ENCODE results near the gene FSIP1.

The FSIP1 gene

DNA sequence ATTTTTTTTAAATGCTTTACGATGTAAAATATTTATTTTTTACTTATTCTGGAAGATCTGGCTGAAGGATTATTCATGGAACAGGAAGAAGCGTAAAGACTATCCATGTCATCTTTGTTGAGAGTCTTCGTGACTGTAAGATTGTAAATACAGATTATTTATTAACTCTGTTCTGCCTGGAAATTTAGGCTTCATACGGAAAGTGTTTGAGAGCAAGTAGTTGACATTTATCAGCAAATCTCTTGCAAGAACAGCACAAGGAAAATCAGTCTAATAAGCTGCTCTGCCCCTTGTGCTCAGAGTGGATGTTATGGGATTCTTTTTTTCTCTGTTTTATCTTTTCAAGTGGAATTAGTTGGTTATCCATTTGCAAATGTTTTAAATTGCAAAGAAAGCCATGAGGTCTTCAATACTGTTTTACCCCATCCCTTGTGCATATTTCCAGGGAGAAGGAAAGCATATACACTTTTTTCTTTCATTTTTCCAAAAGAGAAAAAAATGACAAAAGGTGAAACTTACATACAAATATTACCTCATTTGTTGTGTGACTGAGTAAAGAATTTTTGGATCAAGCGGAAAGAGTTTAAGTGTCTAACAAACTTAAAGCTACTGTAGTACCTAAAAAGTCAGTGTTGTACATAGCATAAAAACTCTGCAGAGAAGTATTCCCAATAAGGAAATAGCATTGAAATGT, 186.1 kb downstream of the FSIP1 start:
- no peak for DNase-seq

DNA sequence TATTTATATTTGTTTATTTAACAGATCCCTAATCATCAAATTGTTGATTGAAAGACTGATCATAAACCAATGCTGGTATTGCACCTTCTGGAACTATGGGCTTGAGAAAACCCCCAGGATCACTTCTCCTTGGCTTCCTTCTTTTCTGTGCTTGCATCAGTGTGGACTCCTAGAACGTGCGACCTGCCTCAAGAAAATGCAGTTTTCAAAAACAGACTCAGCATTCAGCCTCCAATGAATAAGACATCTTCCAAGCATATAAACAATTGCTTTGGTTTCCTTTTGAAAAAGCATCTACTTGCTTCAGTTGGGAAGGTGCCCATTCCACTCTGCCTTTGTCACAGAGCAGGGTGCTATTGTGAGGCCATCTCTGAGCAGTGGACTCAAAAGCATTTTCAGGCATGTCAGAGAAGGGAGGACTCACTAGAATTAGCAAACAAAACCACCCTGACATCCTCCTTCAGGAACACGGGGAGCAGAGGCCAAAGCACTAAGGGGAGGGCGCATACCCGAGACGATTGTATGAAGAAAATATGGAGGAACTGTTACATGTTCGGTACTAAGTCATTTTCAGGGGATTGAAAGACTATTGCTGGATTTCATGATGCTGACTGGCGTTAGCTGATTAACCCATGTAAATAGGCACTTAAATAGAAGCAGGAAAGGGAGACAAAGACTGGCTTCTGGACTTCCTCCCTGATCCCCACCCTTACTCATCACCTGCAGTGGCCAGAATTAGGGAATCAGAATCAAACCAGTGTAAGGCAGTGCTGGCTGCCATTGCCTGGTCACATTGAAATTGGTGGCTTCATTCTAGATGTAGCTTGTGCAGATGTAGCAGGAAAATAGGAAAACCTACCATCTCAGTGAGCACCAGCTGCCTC, 187.1 kb downstream of the FSIP1 start:
- no peak for DNase-seq

DNA sequence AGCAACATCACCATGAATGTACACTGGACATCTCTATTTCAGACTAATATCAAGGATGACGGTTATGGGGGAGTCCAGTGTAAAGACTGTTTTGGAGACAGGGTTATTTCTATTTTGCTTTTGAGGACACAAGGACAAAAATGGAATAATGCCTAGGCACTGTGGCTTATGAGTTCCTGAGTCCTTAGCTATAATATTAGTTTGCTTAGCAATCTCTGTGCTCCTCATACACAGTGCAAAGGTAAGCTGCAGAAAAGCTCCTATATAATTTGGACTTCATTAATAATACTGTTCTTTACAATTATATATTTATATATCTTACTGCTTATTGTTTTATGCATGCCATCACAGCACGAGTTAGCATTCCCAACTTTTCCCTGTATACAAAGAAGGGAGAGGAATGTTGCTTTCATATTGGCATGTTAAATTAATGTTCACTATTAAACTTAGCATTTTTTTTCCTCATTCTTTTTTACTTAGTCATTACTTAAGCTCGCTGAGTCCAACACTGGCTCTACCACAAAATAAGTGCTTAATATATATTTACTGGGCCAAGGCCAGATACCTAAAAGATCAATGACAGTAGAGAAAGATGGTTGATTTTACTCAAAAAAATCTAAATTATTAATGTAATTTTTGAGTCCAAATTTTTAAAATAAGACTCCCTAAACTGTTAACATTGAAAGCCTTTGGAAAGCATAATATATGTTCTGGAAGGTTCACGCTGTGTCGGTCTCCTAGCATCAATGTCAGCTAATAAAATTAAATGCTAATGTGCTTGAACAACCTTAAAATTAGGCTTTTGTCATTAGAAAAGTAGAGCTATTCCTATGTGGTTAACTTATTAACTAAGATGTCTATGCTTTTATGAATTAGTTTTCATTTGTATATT, 187.9 kb downstream of the FSIP1 start:
- no peak for DNase-seq

DNA sequence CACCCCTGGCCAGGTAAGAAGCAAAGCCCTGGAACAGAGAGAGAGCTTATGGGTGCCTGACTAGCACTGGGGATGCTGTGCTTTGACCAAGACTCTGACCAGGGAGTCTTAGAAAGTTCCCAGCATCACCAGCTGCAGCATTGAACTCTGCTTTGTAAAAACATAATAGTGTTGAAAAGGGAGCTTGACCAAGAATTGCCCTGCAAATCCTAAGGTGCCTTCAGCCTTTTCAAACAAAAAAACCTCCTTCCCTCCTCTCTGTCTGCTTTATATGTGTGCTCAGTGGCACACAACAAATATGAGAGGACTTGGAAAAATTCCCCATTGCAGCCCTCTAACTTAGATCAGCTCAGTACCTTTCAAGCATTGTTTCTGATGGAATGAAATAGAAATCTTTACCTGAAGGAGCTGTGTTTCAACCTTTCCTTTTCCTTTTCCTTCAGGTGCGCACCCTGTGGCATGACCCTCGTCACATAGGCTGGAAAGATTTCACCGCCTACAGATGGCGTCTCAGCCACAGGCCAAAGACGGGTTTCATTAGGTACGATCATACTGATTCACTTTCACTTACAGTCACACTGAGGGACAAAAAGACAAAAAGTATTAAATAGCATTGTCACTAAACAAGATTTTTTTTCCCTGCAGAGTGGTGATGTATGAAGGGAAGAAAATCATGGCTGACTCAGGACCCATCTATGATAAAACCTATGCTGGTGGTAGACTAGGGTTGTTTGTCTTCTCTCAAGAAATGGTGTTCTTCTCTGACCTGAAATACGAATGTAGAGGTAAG, 188.8 kb downstream of the FSIP1 start:
- no peak for DNase-seq

DNA sequence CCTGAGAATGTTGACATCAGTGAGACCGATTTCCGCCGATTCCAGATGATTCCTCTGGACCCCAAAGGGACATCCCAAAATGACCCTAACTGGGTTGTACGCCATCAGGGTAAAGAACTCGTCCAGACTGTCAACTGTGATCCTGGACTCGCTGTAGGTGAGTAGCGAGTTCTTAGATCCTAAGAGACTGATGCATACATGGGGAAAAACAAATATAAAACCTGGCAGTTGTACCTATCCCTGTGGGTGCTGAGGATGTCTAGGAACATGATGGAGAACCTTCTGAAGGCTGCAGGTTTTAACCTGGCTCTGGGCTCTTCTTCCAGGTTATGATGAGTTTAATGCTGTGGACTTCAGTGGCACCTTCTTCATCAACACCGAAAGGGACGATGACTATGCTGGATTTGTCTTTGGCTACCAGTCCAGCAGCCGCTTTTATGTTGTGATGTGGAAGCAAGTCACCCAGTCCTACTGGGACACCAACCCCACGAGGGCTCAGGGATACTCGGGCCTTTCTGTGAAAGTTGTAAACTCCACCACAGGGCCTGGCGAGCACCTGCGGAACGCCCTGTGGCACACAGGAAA, 189.5 kb downstream of the FSIP1 start:
- DNase-seq = no peak

DNA sequence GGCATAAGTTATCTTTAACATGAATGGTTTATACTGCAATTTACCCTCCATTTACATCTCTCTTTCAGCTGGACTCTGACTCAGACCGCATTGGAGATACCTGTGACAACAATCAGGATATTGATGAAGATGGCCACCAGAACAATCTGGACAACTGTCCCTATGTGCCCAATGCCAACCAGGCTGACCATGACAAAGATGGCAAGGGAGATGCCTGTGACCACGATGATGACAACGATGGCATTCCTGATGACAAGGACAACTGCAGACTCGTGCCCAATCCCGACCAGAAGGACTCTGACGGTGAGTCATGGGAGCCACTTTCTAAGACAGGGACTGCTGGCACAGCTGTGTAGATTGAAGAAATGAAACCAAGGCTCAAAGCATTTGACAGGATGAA, 190.1 kb downstream of the FSIP1 start:
- no peak for DNase-seq

DNA sequence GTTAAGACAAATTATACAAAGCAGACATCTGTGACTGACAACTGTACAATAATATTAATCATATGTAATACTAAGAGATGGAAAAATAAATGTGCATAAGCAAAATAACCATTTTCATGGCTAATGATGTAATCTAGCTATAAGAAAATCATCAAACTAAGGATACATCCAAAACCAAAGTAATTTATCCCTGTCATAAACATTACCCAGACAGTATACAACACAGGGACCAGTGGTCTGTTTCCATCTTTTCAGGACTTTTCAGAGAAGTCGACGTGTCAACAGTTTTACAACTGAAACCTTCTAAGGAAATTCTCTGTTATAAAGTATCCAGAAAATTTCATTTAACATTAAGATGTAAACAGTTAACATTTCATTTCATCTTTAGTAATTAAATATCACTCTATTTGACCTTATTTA, 190.7 kb downstream of the FSIP1 start:
- no peak for DNase-seq

DNA sequence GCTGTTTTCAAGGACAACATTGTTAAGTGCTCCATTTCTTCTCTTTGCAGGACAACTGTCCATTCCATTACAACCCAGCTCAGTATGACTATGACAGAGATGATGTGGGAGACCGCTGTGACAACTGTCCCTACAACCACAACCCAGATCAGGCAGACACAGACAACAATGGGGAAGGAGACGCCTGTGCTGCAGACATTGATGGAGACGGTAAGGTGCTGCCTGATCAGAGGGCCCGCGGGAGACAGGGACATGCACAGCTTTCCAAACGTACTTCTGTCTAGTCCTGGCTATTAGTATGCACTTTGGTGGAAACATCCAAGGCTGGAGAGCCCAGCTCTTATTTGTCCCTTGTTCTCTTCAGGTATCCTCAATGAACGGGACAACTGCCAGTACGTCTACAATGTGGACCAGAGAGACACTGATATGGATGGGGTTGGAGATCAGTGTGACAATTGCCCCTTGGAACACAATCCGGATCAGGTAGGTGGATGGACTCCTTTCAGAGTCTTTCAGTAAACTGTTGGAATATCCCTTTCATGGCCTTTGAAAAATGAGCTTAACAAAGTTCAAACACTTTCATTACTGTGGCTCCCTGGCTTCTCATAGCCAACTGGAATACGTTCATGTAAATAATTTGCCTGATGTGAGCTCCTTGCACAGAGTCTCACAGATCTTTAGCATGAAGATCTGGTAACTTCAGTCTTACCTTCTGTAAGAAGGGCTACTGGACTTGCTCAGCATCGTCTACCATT, 191.3 kb downstream of the FSIP1 start:
- no peak for DNase-seq

DNA sequence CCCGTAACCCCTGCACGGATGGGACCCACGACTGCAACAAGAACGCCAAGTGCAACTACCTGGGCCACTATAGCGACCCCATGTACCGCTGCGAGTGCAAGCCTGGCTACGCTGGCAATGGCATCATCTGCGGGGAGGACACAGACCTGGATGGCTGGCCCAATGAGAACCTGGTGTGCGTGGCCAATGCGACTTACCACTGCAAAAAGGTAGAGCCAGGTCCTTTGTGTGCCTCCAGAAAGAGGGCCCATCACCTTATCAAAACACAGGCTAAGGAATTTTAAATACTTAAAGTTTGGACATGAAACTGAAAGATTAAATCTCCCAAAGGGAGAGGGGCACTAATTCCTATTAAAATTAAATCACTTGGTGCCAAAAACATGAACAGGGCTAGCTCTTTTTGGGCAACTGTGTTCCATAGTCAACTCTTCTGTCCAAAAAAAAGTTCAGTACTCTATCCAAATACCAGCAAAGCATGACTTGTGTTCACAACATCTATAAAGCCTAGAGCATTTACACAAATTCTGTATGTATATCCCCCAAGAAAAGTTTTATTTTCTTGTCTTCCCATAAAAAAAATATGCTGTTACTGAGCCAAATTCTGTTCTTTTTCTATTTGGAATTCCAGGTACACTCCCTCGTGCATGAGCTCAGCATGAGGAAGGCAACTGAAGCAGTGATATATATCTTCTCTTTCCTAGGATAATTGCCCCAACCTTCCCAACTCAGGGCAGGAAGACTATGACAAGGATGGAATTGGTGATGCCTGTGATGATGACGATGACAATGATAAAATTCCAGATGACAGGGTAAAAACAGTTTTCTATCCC, 192.6 kb downstream of the FSIP1 start:
- no peak for DNase-seq

DNA sequence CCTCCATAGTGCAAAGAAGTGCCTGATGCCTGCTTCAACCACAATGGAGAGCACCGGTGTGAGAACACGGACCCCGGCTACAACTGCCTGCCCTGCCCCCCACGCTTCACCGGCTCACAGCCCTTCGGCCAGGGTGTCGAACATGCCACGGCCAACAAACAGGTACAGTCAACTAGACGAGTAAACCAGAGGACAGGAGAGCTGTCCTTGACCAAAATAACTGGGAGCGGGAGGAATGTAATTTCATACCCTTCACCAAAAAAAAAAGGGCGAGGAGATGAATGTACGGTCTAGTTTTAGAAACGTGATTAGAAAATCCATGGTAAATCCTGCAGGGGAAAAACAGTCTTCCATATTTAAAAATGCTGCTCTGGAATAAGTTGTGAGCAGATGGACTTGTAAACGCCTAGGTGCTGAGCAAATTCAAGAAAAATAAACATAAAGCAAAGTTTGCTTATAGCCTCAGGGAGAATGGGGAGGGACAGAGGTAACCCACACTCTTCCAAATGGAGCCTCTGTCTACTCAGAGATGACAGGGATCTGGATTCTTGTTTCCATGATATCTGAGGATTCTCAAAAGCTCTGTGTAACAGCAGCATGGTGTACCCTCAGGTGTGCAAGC, 193.3 kb downstream of the FSIP1 start:
- DNase-seq = no peak

DNA sequence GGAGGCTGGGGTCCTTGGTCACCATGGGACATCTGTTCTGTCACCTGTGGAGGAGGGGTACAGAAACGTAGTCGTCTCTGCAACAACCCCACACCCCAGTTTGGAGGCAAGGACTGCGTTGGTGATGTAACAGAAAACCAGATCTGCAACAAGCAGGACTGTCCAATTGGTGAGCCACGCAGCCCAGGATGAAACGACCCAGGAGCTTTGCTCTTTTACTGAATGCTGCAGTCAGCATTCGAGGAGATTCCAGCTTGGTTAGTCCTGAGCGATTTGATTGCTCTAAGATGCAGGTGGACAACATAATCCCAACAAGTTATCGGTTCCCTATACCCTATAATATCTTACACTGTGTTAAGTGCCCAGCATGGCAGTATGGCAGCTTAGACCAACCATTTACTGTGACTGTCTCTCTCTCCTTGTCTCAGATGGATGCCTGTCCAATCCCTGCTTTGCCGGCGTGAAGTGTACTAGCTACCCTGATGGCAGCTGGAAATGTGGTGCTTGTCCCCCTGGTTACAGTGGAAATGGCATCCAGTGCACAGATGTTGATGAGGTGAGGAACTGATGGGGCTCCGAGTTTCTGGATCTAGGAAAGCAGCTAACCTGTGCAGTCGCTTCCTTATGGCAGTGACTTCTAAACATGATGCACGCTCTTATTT, 194.0 kb downstream of the FSIP1 start:
- no peak for DNase-seq

DNA sequence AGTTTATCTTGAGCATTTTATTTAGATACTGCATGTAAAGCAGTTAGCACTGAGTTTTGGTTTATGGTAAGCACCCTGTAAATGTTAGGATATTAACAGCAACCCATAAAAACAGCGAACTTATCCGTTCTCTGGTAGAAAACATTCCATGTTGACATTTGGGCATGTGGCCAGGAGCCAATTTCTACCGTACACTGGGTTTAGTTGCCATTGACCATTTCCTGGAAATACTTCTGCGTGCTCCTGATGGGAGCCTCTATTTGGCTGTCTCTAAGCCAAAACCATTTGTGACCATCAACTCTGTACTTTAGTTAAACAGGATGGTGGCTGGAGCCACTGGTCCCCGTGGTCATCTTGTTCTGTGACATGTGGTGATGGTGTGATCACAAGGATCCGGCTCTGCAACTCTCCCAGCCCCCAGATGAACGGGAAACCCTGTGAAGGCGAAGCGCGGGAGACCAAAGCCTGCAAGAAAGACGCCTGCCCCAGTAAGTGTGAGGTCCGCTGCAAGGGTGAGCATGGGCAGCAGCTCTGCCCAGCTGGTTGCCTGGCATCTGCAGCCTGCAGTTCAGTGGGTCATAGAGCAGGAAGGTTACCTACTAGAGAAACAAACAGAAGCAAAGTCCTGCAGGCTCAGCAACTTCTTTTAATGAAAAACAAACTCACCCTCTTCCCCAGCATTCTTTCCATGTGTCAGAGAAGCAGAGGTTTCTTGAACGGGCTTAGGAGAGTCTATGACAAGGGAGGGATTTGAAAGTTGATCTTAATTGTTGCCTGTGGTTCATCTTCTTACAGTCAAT, 194.7 kb downstream of the FSIP1 start:
- DNase-seq = no peak

DNA sequence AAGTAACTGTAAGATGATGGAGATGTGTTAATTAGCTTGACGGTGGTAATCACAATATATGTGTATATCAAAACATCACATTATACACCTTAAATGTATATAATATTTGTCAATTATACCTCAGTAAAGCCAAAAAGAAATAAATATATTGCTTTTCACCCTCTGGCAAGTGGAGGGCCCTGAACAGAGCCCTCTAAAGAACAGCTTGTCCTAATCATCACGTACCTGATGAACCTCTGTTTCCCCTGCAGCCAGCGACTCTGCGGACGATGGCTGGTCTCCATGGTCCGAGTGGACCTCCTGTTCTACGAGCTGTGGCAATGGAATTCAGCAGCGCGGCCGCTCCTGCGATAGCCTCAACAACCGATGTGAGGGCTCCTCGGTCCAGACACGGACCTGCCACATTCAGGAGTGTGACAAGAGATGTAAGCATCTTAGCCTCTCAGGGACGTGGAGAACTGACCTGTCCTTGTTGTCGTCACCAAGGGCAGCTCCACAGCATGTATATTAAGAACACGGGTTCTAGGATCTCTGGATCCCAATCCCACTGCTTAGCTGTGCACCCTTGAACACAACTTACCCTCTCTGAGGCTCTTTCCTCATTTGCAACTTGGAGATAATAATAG, 195.4 kb downstream of the FSIP1 start:
- no peak for DNase-seq

DNA sequence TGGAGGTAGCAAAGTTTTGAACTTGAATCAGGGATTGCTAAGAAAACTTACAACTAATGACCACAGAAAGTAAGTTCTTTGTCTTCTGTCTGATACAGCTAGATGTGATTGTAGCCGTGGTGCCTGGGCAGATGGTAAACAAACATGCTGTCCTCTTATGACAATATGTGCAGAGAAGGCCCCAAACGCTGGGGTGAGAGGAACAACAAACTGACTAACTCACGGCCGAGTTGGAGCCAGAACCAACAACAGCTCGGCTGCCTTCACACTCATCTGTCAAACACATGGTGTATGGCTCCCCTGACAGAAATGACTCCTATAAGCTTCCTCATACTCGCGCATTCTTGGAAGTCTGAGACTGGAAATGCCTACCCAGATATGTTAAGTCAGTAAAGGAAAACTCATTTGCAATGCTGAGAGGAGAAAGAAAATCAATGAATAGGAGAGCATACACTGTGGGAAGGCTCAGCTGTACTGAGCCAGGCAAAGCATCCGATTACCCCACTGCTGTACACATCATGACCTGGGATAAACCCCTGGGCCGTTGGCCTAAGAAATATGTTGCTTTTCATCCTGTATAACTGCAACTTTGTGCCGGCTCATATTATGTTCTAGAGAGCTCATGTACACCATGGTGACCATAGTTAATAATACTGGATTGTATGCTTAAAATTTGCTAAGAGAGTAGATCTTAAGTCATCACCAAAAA, 196.1 kb downstream of the FSIP1 start:
- DNase-seq = no peak

DNA sequence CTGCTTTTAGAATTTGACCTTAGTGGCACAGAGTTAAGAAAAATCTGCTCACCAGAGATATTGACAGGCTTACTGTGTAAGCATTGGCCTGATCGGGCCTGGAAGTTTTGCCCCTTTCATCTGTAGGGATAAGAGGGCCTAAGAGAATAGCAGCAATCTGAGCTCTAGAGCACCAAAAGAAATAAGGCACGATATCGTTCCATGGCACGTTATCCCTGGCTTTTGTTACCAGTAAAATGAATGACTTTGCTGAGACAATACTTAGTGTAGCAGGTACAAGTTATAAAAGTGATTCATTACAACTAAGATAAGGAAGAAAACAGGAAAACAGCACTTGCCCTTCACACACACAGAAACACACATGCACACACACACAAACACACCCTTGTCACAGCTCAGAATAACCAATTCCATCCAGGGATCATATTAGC, 196.8 kb downstream of the FSIP1 start:
- DNase-seq = no peak

DNA sequence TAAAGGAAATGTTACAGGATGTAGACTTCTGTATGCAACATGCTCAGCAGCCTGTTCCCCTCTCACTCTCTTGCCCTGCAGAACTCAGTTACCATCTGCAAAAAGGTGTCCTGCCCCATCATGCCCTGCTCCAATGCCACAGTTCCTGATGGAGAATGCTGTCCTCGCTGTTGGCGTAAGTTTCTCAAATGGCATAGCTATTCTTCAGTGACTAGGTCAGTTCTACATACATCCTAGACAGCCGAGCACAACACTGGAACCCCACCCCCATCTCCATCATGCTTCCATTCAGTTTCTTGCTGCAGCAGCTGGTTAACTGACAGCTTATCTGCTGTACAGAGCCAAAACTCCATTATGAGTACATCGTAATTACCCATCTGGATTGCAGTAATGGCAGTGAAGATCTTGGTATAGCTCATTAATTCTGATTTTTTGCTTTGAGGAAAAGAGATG, 197.2 kb downstream of the FSIP1 start:
- no peak for DNase-seq

Measured in nucleus accumbens (tissue), 56 donors.